A549 treated with CORT108297 at 1 μM for 4 hours (cell line): ENCODE data around the gene METTL18. TPM values are rescaled to one million over a fixed set of nuclear protein-coding genes. Genes with fewer than 3 reads are reported as not detected.

Experiments
- total RNA-seq: library from RNA; stranded (reverse); fragments of 200-300 nt; extraction: Qiagen RNA extraction; gene quantifications from 5 replicates; pipeline ENCODE4 v1.2.3, GENCODE V29; 2022

Gene METTL18
- 4.9 to 7.8 TPM (median 5.6 TPM) in 5 replicates for total RNA-seq

DNA sequence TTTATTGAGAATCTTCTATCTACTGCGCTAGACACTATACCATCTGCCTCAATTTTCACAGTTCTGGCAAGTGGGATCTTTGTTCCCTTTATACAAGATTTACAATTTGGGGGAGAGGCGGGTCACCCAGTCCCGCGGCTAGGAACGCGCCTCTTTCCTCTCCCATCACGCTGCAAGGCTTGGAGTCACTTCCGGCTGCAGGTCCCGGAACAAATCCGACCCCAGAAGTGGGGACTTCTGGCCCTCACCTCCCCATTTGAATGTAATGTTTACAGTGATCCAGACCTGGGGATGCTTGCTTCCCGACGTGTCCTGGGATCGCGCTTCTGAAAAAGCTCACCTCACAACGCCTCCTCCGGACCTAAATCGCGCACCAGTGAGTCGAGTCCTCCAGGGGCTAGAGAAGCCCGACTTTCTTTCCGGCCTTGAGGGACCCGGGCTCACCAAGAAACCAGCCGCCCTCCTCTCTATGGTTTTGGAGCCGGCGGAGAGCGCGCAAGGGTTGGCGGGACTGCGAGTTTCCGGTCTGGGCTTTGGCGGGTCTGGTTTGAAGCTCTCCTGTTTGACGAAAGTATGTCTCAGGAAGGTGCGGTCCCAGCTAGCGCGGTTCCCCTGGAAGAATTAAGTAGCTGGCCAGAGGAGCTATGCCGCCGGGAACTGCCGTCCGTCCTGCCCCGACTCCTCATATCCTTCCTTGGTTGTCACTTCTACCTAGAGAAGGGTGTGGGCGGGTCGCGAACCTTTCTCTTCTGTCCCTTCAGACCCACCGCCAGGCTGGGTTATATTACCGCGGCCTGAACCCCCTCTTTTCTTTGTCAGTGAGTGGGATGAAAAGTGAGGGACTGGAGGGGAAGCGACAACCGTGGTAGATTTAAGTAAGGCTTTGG is at the start of gene METTL18:
METTL18 (minus strand) TSS at position 378 of the 887 bp plus-strand sequence. CDS start 1,212 bp downstream, outside the sequence.

Other genes starting within 250 kb of the METTL18 start
- gene F5, start 208.4 kb downstream of the METTL18 start, total RNA-seq: 0.02 to 0.09 TPM (median 0.05 TPM) in 5 replicates
- gene SELP, start 164.8 kb downstream of the METTL18 start, total RNA-seq: not detected in 5 replicates
- 0.14 to 0.36 TPM (median 0.19 TPM) in 5 replicates for gene SELL, start 83.3 kb downstream of the METTL18 start, total RNA-seq
- 0.02 TPM in 1 of 5 replicates, not detected in the others for gene SELE, start 60.8 kb downstream of the METTL18 start, total RNA-seq
- 2.6 to 3.9 TPM (median 3.4 TPM) in 5 replicates for gene SCYL3, start 99.0 kb upstream of the METTL18 start, total RNA-seq